Rectal smooth muscle tissue (tissue), 1 donor: ENCODE data around the gene CHAC2.
"Not testable (repeated sequence)": the region's sequence is repeated elsewhere in the genome, so short reads cannot be mapped to it uniquely, and the experiment has no call there.

Source experiments
- H3K27ac ChIP-seq: one replicate; pipeline ENCODE4 v1.7.0; 2013; ENCODE audit warnings: low read depth, low read length, inconsistent platforms
- H3K27me3 ChIP-seq: one replicate; pipeline ENCODE4 v1.7.0; 2013; ENCODE audit warnings: low read length; ENCODE audit not compliant: control insufficient read depth, insufficient read depth
- H3K36me3 ChIP-seq: one replicate; pipeline ENCODE4 v1.7.0; 2013; ENCODE audit warnings: low read length; ENCODE audit not compliant: control insufficient read depth, insufficient read depth
- H3K4me1 ChIP-seq: one replicate; pipeline ENCODE4 v1.7.0; 2013; ENCODE audit warnings: low read length; ENCODE audit not compliant: control insufficient read depth, insufficient read depth
- H3K4me3 ChIP-seq: one replicate; pipeline ENCODE4 v1.7.0; 2013; ENCODE audit warnings: low read length
- H3K9ac ChIP-seq: one replicate; pipeline ENCODE4 v1.7.0; 2013; ENCODE audit warnings: low read length

CHAC2 gene

DNA sequence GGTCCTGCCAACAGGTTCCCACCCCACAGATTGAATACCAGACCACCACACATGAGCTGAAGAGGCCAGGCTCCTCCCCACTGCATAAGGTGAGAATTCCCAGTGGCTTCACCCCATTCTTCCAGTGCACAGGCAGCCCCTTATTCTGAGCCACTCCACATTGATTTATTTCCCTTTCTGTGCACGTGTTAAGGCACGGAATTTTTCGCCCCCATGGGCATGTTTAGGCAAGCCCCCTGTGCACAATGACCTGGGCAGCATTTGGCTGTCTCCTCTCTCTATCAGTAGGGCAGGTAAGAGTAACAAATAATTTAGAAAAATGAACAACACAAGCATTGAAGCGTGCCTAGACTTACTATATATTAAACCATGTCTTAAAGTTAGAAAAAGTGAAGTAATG lies 15.2 kb upstream of the CHAC2 start:
- H3K4me1 ChIP-seq: no peaks in the 10 kb centered on the region
- H3K36me3 ChIP-seq: no peaks in the 10 kb centered on the region
- H3K27ac ChIP-seq: no peak overlapping the region
- no peaks in the 10 kb centered on the region for H3K27me3 ChIP-seq
- no peak overlapping the region for H3K9ac ChIP-seq
- no peak overlapping the region for H3K4me3 ChIP-seq

GRCh38 chr2:53753041-53753440 lies 14.6 kb upstream of the CHAC2 start:
- H3K36me3 ChIP-seq: no peaks in the 10 kb centered on the region
- no peak overlapping the region for H3K9ac ChIP-seq
- H3K4me1 ChIP-seq: no peaks in the 10 kb centered on the region
- H3K4me3 ChIP-seq: no peak overlapping the region
- H3K27ac ChIP-seq: no peak overlapping the region
- H3K27me3 ChIP-seq: no peaks in the 10 kb centered on the region

DNA sequence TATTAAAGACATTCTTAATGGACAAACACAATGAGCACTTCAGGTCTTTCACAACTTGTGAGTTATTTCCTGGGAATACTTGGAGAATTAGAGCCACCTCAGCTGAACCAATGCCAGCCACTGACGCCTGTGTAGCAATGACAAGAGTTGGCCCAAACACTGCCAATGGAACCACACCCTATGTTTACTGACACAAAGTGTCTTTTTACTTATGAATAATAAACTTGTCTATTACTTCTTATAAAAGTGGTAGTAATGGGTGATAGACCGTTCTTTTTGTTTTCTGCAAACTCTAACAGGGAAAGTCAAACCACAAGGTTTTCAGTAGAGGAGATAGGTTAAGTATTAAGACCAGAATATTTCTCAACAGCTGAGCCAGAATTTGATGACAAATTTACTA lies 12.5 kb upstream of the CHAC2 start:
- H3K4me1 ChIP-seq: no peaks in the 10 kb centered on the region
- no peak overlapping the region for H3K9ac ChIP-seq
- H3K27ac ChIP-seq: no peak overlapping the region
- peaks cover 2% of the 10 kb centered on the region for H3K36me3 ChIP-seq
- H3K4me3 ChIP-seq: no peak overlapping the region
- H3K27me3 ChIP-seq: no peaks in the 10 kb centered on the region

DNA sequence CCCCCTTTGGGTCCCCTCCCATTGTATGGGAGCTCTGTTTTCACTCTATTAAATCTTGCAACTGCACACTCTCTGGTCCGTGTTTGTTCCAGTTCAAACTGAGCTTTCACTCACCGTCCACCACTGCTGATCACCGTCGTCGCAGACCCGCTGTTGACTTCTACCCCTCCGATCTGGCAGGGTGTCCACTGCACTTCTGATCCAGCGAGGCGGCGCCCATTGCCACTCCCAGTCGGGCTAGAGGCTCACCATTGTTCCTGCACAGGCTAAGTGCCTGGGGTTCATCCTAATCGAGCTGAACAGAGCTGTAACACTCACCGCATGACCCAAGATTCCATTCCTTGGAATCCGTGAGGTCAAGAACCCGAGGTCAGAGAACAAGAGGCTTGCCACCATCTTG lies 11.0 kb upstream of the CHAC2 start:
- H3K27ac ChIP-seq: no peak overlapping the region
- no peak overlapping the region for H3K4me3 ChIP-seq
- no peaks in the 10 kb centered on the region for H3K27me3 ChIP-seq
- no peak overlapping the region for H3K9ac ChIP-seq
- H3K4me1 ChIP-seq: no peaks in the 10 kb centered on the region
- H3K36me3 ChIP-seq: peaks cover 2% of the 10 kb centered on the region

DNA sequence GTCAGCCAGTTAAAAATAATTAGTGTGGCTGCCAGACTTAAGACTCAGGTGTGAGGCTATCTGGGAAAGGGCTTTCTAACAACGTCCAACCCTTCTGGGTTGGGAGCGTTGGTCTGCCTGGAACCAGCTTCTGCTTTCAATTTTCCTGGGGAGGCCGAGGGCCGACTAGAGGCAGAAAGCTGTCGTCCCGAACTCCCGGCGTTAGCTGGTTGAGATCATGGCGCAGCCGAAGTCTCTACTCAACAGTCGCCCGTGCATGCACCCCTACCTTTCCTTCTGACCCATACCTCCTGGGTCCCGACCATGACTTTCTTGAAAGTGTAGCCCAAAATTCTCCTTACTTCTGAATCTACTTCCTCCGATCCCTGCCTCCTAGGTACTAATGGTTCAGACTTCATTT lies 10.4 kb upstream of the CHAC2 start:
- H3K4me3 ChIP-seq, H3K9ac ChIP-seq, H3K4me1 ChIP-seq, H3K27me3 ChIP-seq, H3K27ac ChIP-seq, H3K36me3 ChIP-seq: not testable (repeated sequence)

DNA sequence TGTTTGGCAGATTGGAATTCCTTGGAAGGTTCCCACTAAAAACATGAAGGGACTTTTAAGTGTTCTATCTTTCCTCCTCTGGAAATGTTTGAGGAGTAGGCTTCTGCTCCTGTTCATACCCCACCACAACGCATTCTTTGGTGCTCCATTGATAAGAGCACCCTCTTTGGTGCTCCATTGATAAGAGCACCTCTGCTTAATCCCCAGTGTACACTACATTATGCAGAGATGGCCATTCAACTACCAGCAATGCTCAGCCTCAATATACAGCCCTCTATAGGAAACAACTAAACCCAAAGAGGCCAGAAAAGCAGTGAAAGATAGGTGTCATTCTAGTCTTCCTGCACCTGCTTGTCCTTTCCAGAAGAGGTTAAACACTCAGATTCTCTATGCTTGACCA lies 1.8 kb upstream of the CHAC2 start:
- Histone ChIP-seq H3K36me3 (peaks cover 4% of the 10 kb centered on the region), H3K4me1 (peaks cover 2% of the 10 kb centered on the region), H3K27ac (no peak overlapping the region)

DNA sequence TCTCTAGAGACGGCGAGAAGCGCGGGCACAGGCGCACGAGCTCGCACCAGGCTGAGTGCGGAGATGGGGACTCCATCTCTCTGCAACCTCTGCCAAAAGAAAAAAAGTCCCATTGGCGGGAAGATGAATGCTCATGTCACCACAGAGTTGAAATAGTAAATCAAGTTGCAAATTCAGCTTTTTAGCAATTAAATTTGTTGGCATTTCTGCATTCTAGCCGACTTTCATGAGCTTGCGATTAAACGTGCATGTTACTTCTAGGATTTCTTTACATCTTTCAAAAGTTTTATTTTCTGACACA lies 588 bp downstream of the CHAC2 start:
- Histone ChIP-seq H3K4me3 (peak overlapping the region; percentile 86), H3K9ac (peak overlapping the region; percentile 42), H3K27me3 (no peaks in the 10 kb centered on the region), H3K27ac (no peak overlapping the region), H3K36me3 (no peaks in the 10 kb centered on the region), H3K4me1 (peaks cover 2% of the 10 kb centered on the region)

More for the DNA sequence above, 1.8 kb upstream of the CHAC2 start:
- Histone ChIP-seq H3K4me3 (no peak overlapping the region), H3K27me3 (no peaks in the 10 kb centered on the region), H3K9ac (no peak overlapping the region)

- H3K9ac ChIP-seq: no peak overlapping the region
- no peak overlapping the region for H3K4me3 ChIP-seq
- H3K36me3 ChIP-seq: no peaks in the 10 kb centered on the region
- H3K27ac ChIP-seq: no peak overlapping the region
- H3K4me1 ChIP-seq: peaks cover 2% of the 10 kb centered on the region
- no peaks in the 10 kb centered on the region for H3K27me3 ChIP-seq
Observed at GRCh38 chr2:53769318-53769945, 1.8 kb downstream of the CHAC2 start.

GRCh38 chr2:53770264-53770663 lies 2.7 kb downstream of the CHAC2 start:
- H3K27ac ChIP-seq: no peak overlapping the region
- H3K9ac ChIP-seq: no peak overlapping the region
- H3K4me3 ChIP-seq: no peak overlapping the region
- H3K27me3 ChIP-seq: no peaks in the 10 kb centered on the region
- H3K36me3 ChIP-seq: no peaks in the 10 kb centered on the region
- H3K4me1 ChIP-seq: peaks cover 2% of the 10 kb centered on the region

DNA sequence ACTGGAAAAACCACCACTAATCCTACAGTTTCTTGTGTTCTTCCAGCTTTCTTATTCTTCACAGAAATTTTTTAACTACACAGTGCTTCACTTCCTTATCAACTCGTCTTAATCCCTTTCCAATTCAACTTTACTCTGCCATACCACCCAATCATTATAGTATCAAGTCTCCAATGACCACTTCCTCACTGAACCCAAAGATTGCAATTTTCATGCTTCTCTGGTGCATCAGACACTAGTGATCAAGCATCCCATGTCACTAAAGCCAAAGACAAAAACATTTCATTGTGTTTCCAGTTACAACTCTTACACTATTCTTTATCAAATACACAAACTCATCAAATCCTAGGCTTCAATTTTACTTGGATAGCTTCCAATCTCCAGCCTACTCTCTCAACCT lies 9.5 kb downstream of the CHAC2 start:
- no peak overlapping the region for H3K9ac ChIP-seq
- H3K27me3 ChIP-seq: no peaks in the 10 kb centered on the region
- H3K27ac ChIP-seq: no peak overlapping the region
- no peak overlapping the region for H3K4me3 ChIP-seq
- H3K36me3 ChIP-seq: no peaks in the 10 kb centered on the region
- H3K4me1 ChIP-seq: no peaks in the 10 kb centered on the region

GRCh38 chr2:53778536-53779162 lies 11.0 kb downstream of the CHAC2 start:
- no peak overlapping the region for H3K9ac ChIP-seq
- no peaks in the 10 kb centered on the region for H3K27me3 ChIP-seq
- H3K36me3 ChIP-seq: no peaks in the 10 kb centered on the region
- H3K4me3 ChIP-seq: no peak overlapping the region
- no peaks in the 10 kb centered on the region for H3K4me1 ChIP-seq
- H3K27ac ChIP-seq: no peak overlapping the region

DNA sequence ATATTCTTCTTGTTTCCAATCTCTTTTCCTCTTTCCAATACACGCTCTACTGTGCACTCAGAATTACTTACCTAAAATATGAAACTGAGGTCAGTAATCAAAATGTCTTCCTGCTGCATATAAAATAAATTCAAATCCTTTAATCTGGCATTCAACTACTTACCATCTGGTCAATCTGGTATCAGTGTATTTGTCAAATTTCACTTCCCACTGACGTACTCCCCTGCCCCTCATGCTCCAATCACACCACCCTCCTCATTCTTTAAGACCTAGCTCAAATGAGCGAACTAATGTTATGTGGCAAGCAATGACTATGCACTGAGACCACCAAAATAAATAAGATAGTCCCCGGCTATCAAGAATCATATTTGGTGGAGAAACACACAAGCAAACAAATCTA lies 12.5 kb downstream of the CHAC2 start:
- Histone ChIP-seq H3K27me3 (no peaks in the 10 kb centered on the region), H3K27ac (no peak overlapping the region), H3K4me1 (no peaks in the 10 kb centered on the region), H3K4me3 (no peak overlapping the region), H3K9ac (no peak overlapping the region), H3K36me3 (no peaks in the 10 kb centered on the region)

GRCh38 chr2:53782676-53783075 lies 15.1 kb downstream of the CHAC2 start:
- no peaks in the 10 kb centered on the region for H3K36me3 ChIP-seq
- peaks cover 10% of the 10 kb centered on the region for H3K4me1 ChIP-seq
- no peak overlapping the region for H3K4me3 ChIP-seq
- no peak overlapping the region for H3K9ac ChIP-seq
- H3K27ac ChIP-seq: no peak overlapping the region
- no peaks in the 10 kb centered on the region for H3K27me3 ChIP-seq
